AG09319 (cell line): ENCODE data around the gene RAB28.

ENCODE experiments used
- DNase-seq: peaks from one replicate; pipeline ENCODE4 v3.0.0-alpha.2; 2010; ENCODE audit warnings: low read depth; ENCODE audit errors: extremely low read depth
- CTCF ChIP-seq: IDR thresholded peaks from 2 replicates; pipeline ENCODE4 v1.5.1; 2011; ENCODE audit warnings: low read depth, mild to moderate bottlenecking, inconsistent platforms, low read length, moderate library complexity

RAB28 gene

GRCh38 chr4:13364172-13364571 lies 120.0 kb downstream of the RAB28 start:
- TF ChIP-seq CTCF: no peak
- no peak for DNase-seq

GRCh38 chr4:13359809-13360208 lies 124.3 kb downstream of the RAB28 start:
- no peak for TF ChIP-seq CTCF
- DNase-seq: no peak

GRCh38 chr4:13355111-13355880 lies 128.8 kb downstream of the RAB28 start:
- TF ChIP-seq CTCF: no peak
- DNase-seq: no peak

GRCh38 chr4:13349096-13349495 lies 135.0 kb downstream of the RAB28 start:
- no peak for DNase-seq
- no peak for TF ChIP-seq CTCF

- no peak for TF ChIP-seq CTCF
- DNase-seq: no peak
Observed at GRCh38 chr4:13348216-13348615, 135.9 kb downstream of the RAB28 start.

GRCh38 chr4:13347517-13348125 lies 136.5 kb downstream of the RAB28 start:
- no peak for TF ChIP-seq CTCF
- DNase-seq: no peak

GRCh38 chr4:13344216-13344615 lies 139.9 kb downstream of the RAB28 start:
- TF ChIP-seq CTCF: no peak
- no peak for DNase-seq
